Endothelial cell (in vitro differentiated cells): Measurements from ENCODE around the gene IP6K3. TPM values are rescaled to one million over a fixed set of nuclear protein-coding genes. Genes with fewer than 3 reads are reported as not detected.

Experiments
- DNase-seq: peaks from one replicate; pipeline ENCODE4 v3.0.0; 2021; ENCODE audit warnings: low spot score
- H3K27ac Mint-ChIP-seq: one replicate; pipeline ENCODE4 v1.8.0; 2021; ENCODE audit warnings: mixed read lengths, inconsistent platforms; ENCODE audit not compliant: unreplicated experiment
- H3K27me3 Mint-ChIP-seq: one replicate; pipeline ENCODE4 v1.8.0; 2021; ENCODE audit warnings: mild to moderate bottlenecking, moderate library complexity, mixed read lengths, inconsistent platforms; ENCODE audit not compliant: unreplicated experiment
- H3K36me3 Mint-ChIP-seq: one replicate; pipeline ENCODE4 v1.8.0; 2021; ENCODE audit warnings: mild to moderate bottlenecking, low read depth, mixed read lengths, inconsistent platforms; ENCODE audit not compliant: unreplicated experiment
- H3K4me1 Mint-ChIP-seq: one replicate; pipeline ENCODE4 v1.8.0; 2021; ENCODE audit warnings: mild to moderate bottlenecking, mixed read lengths, inconsistent platforms; ENCODE audit not compliant: unreplicated experiment
- H3K4me3 Mint-ChIP-seq: one replicate; pipeline ENCODE4 v1.8.0; 2021; ENCODE audit warnings: mild to moderate bottlenecking, mixed read lengths, inconsistent platforms; ENCODE audit not compliant: unreplicated experiment
- H3K9me3 Mint-ChIP-seq: one replicate; pipeline ENCODE4 v1.8.0; 2021; ENCODE audit warnings: mixed read lengths, inconsistent platforms; ENCODE audit not compliant: unreplicated experiment
- total RNA-seq: library from RNA; stranded (reverse); fragmentation: NEBNext Ultra II Directional; extraction: Animal tissue kit (Norgen Biotek cat#: 25700); gene quantifications from one replicate; pipeline ENCODE4 v1.2.1, GENCODE V29; 2021; ENCODE audit not compliant: unreplicated experiment
- TF ChIP-seq, protein P1 (sequence below): fragments of 200-600 bp; sonication (generic); IDR thresholded peaks from one replicate; pipeline ENCODE4 v1.5.0; 2021; ENCODE audit warnings: antibody characterized with exemption; ENCODE audit not compliant: unreplicated experiment

IP6K3 gene
- total RNA-seq, 1 donor from 2014 or later: not detected

GRCh38 chr6:33790379-33790778 is 43.7 kb upstream of the IP6K3 start:
- Mint-ChIP-seq H3K27me3 (peaks cover 16% of the 10 kb centered on the region), H3K36me3 (peaks cover 4% of the 10 kb centered on the region), H3K9me3 (no peaks in the 10 kb centered on the region), H3K4me3 (peak overlapping the region; percentile 57), H3K27ac (no peak overlapping the region), H3K4me1 (peaks cover 50% of the 10 kb centered on the region)
- TF ChIP-seq, protein P1, sequence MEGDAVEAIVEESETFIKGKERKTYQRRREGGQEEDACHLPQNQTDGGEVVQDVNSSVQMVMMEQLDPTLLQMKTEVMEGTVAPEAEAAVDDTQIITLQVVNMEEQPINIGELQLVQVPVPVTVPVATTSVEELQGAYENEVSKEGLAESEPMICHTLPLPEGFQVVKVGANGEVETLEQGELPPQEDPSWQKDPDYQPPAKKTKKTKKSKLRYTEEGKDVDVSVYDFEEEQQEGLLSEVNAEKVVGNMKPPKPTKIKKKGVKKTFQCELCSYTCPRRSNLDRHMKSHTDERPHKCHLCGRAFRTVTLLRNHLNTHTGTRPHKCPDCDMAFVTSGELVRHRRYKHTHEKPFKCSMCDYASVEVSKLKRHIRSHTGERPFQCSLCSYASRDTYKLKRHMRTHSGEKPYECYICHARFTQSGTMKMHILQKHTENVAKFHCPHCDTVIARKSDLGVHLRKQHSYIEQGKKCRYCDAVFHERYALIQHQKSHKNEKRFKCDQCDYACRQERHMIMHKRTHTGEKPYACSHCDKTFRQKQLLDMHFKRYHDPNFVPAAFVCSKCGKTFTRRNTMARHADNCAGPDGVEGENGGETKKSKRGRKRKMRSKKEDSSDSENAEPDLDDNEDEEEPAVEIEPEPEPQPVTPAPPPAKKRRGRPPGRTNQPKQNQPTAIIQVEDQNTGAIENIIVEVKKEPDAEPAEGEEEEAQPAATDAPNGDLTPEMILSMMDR: no peak
- DNase-seq: no peak

DNA sequence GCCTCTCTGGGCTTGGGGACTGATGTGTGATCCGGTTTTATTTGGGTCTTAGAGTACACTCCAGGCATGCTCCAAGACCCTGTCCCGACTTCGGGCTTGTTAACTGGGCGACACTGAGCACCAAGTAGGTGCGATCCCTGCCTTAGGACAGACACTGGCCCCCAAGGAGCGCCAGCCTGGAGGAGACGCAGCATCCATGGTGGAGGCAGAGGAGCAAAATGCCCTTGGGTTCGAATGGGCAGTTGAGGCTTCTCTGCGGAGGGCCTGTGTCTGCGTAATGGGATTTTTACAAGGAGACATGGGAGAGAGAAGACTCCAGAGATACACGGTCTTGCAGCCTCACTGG is 42.8 kb upstream of the IP6K3 start:
- Mint-ChIP-seq H3K27me3 (peaks cover 16% of the 10 kb centered on the region), H3K4me3 (peak overlapping the region; percentile 97), H3K9me3 (no peaks in the 10 kb centered on the region), H3K27ac (peak overlapping the region; percentile 99), H3K4me1 (peaks cover 58% of the 10 kb centered on the region), H3K36me3 (peaks cover 4% of the 10 kb centered on the region)
- TF ChIP-seq, protein P1: no peak
- no peak for DNase-seq

- Mint-ChIP-seq H3K27me3 (peaks cover 19% of the 10 kb centered on the region), H3K27ac (peak within 1 kb of the TSS; percentile 99), H3K9me3 (no peaks in the 10 kb centered on the region), H3K4me1 (peaks cover 61% of the 10 kb centered on the region), H3K36me3 (peaks cover 4% of the 10 kb centered on the region), H3K4me3 (peak within 1 kb of the TSS; percentile 98)
- DNase-seq: peak; percentile 91
- TF ChIP-seq, protein P1: no peak
Measured at GRCh38 chr6:33788694-33789549, 42.2 kb upstream of the IP6K3 start, which contains the start of gene LEMD2. Gene LEMD2 (minus strand): TSS chr6:33789130. CDS start chr6:33789116, 14 bp downstream.

DNA sequence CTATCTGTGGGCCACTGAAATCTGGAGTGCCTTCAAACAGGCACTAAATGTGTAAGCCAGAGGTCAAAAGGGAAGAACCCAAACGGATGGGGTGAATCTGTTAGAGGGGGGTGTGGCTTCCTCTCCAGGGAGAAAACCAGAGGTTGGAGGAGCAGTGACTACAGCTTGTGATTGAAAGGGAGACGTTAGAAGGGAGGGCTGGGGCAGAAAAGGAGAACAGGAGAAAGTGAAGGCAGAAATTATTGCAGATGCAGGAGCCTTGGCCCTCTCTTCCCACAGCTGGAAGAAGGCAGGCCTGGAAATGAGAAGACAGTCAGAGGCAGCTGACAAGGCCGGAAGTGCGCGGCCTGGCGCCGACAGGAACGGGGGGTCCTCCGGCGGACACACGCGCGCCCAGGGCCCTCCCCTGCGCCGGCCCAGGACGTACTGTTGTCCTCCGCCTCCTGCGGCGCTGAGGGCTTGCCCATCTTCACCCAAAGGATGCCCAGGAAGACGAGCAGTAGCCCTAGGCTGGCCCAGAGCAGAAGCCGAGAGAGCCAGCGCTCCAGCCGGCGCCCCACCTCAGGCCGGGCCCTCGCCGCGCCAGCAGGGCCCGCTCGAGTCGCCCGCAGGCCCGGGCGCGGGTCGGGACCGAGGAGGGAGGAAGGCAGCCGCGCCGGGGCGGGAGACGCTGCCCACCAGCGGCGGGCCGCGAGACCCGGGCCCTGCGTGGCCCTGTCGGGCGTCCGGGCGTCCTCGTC is 41.4 kb upstream of the IP6K3 start:
- Mint-ChIP-seq H3K36me3 (peaks cover 4% of the 10 kb centered on the region), H3K9me3 (no peaks in the 10 kb centered on the region), H3K4me1 (peaks cover 67% of the 10 kb centered on the region), H3K4me3 (peak overlapping the region; percentile 98), H3K27me3 (peaks cover 19% of the 10 kb centered on the region), H3K27ac (peak overlapping the region; percentile 99)
- TF ChIP-seq, protein P1: no peak
- peak; percentile 65 for DNase-seq
